Body of pancreas (tissue), 4 donors: Measurements from ENCODE around the gene LCOR. TPM values are rescaled to one million over a fixed set of nuclear protein-coding genes. Genes with fewer than 3 reads are reported as not detected.
A peak's percentile ranks its signal among the peaks of the same experiment; 100 is the strongest.

ENCODE experiments used
- ATAC-seq: fragments of 150-250 bp; one replicate; pipeline ENCODE4 v1.9.1; 2016
- DNase-seq, 4 donors: peaks; one replicate each; pipeline ENCODE4 v3.0.0-alpha.2; 2019
- H3K27ac ChIP-seq, 4 donors: fragments of 200-600 bp; sonication (generic); 1 replicate in 3 of 4; 2 replicates in 1 of 4; pipeline versions ENCODE4 v1.5.1 to v1.6.1; 2016 to 2019; ENCODE audit warnings: mild to moderate bottlenecking in 1 of 4, mixed read lengths in 1 of 4, moderate library complexity in 1 of 4
- H3K27me3 ChIP-seq, 2 donors: fragments of 200-600 bp; sonication (generic); one replicate each; pipeline ENCODE4 v1.6.0; 2016; ENCODE audit warnings: mild to moderate bottlenecking in 1 of 2
- H3K36me3 ChIP-seq, 2 donors: fragments of 200-600 bp; sonication (generic); replicated peaks in 1 of 2; 2 replicates each; pipeline ENCODE4 v1.5.1; 2016; ENCODE audit warnings: low read depth in 2 of 2; ENCODE audit not compliant: insufficient read depth in 1 of 2
- H3K4me1 ChIP-seq: fragments of 200-600 bp; sonication (generic); one replicate; pipeline ENCODE4 v1.6.0; 2016
- H3K4me3 ChIP-seq, 2 donors: fragments of 200-600 bp; sonication (generic); 1 replicate in 1 of 2; 2 replicates in 1 of 2; pipeline ENCODE4 v1.5.1; 2016 to 2019
- H3K9me3 ChIP-seq, 3 donors: fragments of 200-600 bp; sonication (generic); 1 replicate in 2 of 3; 2 replicates in 1 of 3; pipeline ENCODE4 v1.5.1; 2016
- CTCF ChIP-seq, 7 experiments: fragments of 450-650 bp in 4 of 7; fragments of 200-600 bp in 3 of 7; sonication (generic) in 3 of 7; IDR thresholded peaks; one replicate each; pipeline ENCODE4 v1.5.1; 2016 to 2019; ENCODE audit warnings: antibody characterized with exemption in 7 of 7
- POLR2A ChIP-seq, 3 donors: fragments of 450-650 bp; IDR thresholded peaks; one replicate each; pipeline ENCODE4 v1.6.1; 2016; ENCODE audit warnings: antibody characterized with exemption in 3 of 3, mild to moderate bottlenecking in 2 of 3
- WGBS, 2 donors: methylation state at CpG; one replicate each; pipeline ENCODE4 v1.1.5; 2017; 5-methylcytosine and 5-hydroxymethylcytosine counted together
- intact Hi-C: fragments of 100-400 bp; cut with DNase I; formaldehyde crosslinking; loops from one replicate; pipeline ENCODE4 v1.15.1; 2023
- total RNA-seq, 2 donors: library from RNA; depleted of rRNA; stranded (reverse); fragments of >200 nt; gene quantifications; one replicate each; pipeline ENCODE4 v1.1.0, GENCODE V29; 2016

The LCOR gene
- total RNA-seq, 2 donors from 2014 or later = 34.5 to 35.3 TPM

- ATAC-seq (no peak), DNase-seq (no peak)
- H3K27me3 ChIP-seq = no peaks in the 10 kb centered on the region
- no peaks in the 10 kb centered on the region for H3K36me3 ChIP-seq
- no peak overlapping the region for H3K27ac ChIP-seq
- H3K9me3 ChIP-seq = no peaks in the 10 kb centered on the region
- 43 to 57% methylated on average over 3 of the region's 3 CpGs for WGBS, 2 donors
- peaks cover 15% of the 10 kb centered on the region for H3K4me1 ChIP-seq
- TF ChIP-seq POLR2A (IDR thresholded peaks at IDR 0.05) (no peak), CTCF (IDR thresholded peaks at IDR 0.05) (no peak)
- intact Hi-C loops = no loop called here
- no peak overlapping the region for H3K4me3 ChIP-seq
Measured at GRCh38 chr10:96922978-96923948, 91.2 kb downstream of the LCOR start.

- intact Hi-C loops = no loop called here
- 97 to 98% methylated on average over 6 of the region's 6 CpGs for WGBS, 2 donors
- H3K4me3 ChIP-seq = no peak overlapping the region
- no peaks in the 10 kb centered on the region for H3K27me3 ChIP-seq
- DNase-seq = no peak
- peaks cover 15% of the 10 kb centered on the region for H3K4me1 ChIP-seq
- ATAC-seq = no peak
- no peak overlapping the region for H3K27ac ChIP-seq
- TF ChIP-seq CTCF (IDR thresholded peaks at IDR 0.05) (no peak), POLR2A (IDR thresholded peaks at IDR 0.05) (no peak)
- H3K36me3 ChIP-seq = no peaks in the 10 kb centered on the region
- no peaks in the 10 kb centered on the region for H3K9me3 ChIP-seq
Measured at GRCh38 chr10:96924861-96925260, 92.8 kb downstream of the LCOR start.

- WGBS, 2 donors = 50 to 59% methylated on average over 5 of the region's 5 CpGs
- DNase-seq (no peak), ATAC-seq (no peak)
- H3K4me1 ChIP-seq = peaks cover 5% of the 10 kb centered on the region
- peak overlapping the region in 2 of 4 donors; percentile 1 to 25 for H3K27ac ChIP-seq
- no peaks in the 10 kb centered on the region for H3K27me3 ChIP-seq
- no peaks in the 10 kb centered on the region for H3K36me3 ChIP-seq
- no peak for TF ChIP-seq POLR2A (IDR thresholded peaks at IDR 0.05)
- no peak for TF ChIP-seq CTCF (IDR thresholded peaks at IDR 0.05)
- H3K9me3 ChIP-seq = no peaks in the 10 kb centered on the region
- intact Hi-C loops = no loop called here
- no peak overlapping the region for H3K4me3 ChIP-seq
Measured at GRCh38 chr10:96930469-96930868, 98.4 kb downstream of the LCOR start.

- no peak for TF ChIP-seq POLR2A (IDR thresholded peaks at IDR 0.05)
- no peak for TF ChIP-seq CTCF (IDR thresholded peaks at IDR 0.05)
- Histone ChIP-seq H3K27ac (no peak overlapping the region), H3K36me3 (no peaks in the 10 kb centered on the region), H3K4me3 (no peak overlapping the region), H3K4me1 (peaks cover 5% of the 10 kb centered on the region), H3K9me3 (no peaks in the 10 kb centered on the region), H3K27me3 (no peaks in the 10 kb centered on the region)
- intact Hi-C loops = no loop called here
- DNase-seq = no peak
- 81 to 92% methylated on average over 5 of the region's 5 CpGs for WGBS, 2 donors
- no peak for ATAC-seq
Measured at GRCh38 chr10:96935148-96935547, 103.0 kb downstream of the LCOR start.
